Neural progenitor cell (in vitro differentiated cells): ENCODE results near the gene SLC45A3. TPM values are rescaled to one million over a fixed set of nuclear protein-coding genes. Genes with fewer than 3 reads are reported as not detected.

Source experiments
- DNase-seq: peaks from one replicate; pipeline ENCODE4 v3.0.0-alpha.2; 2016; ENCODE audit warnings: low spot score
- H2AFZ ChIP-seq: fragments of 200-600 bp; sonication (generic); replicated peaks from 2 replicates; pipeline ENCODE4 v1.6.1; 2016; ENCODE audit warnings: antibody characterized with exemption
- H3F3A ChIP-seq: fragments of 200-600 bp; sonication (generic); 2 replicates; pipeline ENCODE4 v1.6.1; 2016; ENCODE audit warnings: antibody characterized with exemption, low read depth
- H3K27ac ChIP-seq: fragments of 200-600 bp; sonication (generic); 2 replicates; pipeline ENCODE4 v1.5.1; 2016; ENCODE audit warnings: mild to moderate bottlenecking
- H3K27me3 ChIP-seq: fragments of 200-600 bp; sonication (generic); 2 replicates; pipeline ENCODE4 v1.6.1; 2016; ENCODE audit warnings: mild to moderate bottlenecking, moderate library complexity
- H3K36me3 ChIP-seq: fragments of 200-600 bp; sonication (generic); 2 replicates; pipeline ENCODE4 v1.5.1; 2016
- H3K4me1 ChIP-seq: fragments of 200-600 bp; sonication (generic); 2 replicates; pipeline ENCODE4 v1.6.1; 2016; ENCODE audit warnings: mixed run types
- H3K4me2 ChIP-seq: fragments of 200-600 bp; sonication (generic); 2 replicates; pipeline ENCODE4 v1.6.1; 2016
- H3K4me3 ChIP-seq: fragments of 200-600 bp; sonication (generic); 2 replicates; pipeline ENCODE4 v1.5.1; 2016
- H3K79me2 ChIP-seq: fragments of 200-600 bp; sonication (generic); 2 replicates; pipeline ENCODE4 v1.6.1; 2016; ENCODE audit warnings: low read depth
- H3K9ac ChIP-seq: fragments of 200-600 bp; sonication (generic); 2 replicates; pipeline ENCODE4 v1.6.1; 2016
- H3K9me3 ChIP-seq: fragments of 200-600 bp; sonication (generic); 2 replicates; pipeline ENCODE4 v1.5.1; 2016; ENCODE audit warnings: low read depth
- H4K20me1 ChIP-seq: fragments of 200-600 bp; sonication (generic); 2 replicates; pipeline ENCODE4 v1.6.1; 2016; ENCODE audit warnings: low read depth
- H3K27ac Mint-ChIP-seq: 3 replicates; pipeline ENCODE4 v1.8.0; 2021; ENCODE audit warnings: mixed read lengths
- H3K27me3 Mint-ChIP-seq: 2 replicates; pipeline ENCODE4 v1.8.0; 2022; ENCODE audit warnings: low read depth, mild to moderate bottlenecking, inconsistent platforms, moderate library complexity, mixed read lengths; ENCODE audit not compliant: insufficient read depth
- H3K36me3 Mint-ChIP-seq: 3 replicates; pipeline ENCODE4 v1.8.0; 2021; ENCODE audit warnings: mixed read lengths
- H3K4me1 Mint-ChIP-seq: 3 replicates; pipeline ENCODE4 v1.8.0; 2021; ENCODE audit warnings: mixed read lengths
- H3K4me3 Mint-ChIP-seq: 3 replicates; pipeline ENCODE4 v1.8.0; 2021; ENCODE audit warnings: mild to moderate bottlenecking, moderate library complexity, mixed read lengths
- H3K9me3 Mint-ChIP-seq: 3 replicates; pipeline ENCODE4 v1.8.0; 2020; ENCODE audit warnings: mixed read lengths
- EZH2 ChIP-seq: fragments of 200-600 bp; sonication (generic); IDR thresholded peaks from 2 replicates; pipeline ENCODE4 v1.6.1; 2017; ENCODE audit warnings: antibody characterized with exemption, mild to moderate bottlenecking, moderate library complexity
- EZH2phosphoT487 ChIP-seq: fragments of 200-600 bp; sonication (generic); IDR thresholded peaks from 2 replicates; pipeline ENCODE4 v1.6.1; 2017; ENCODE audit warnings: antibody characterized with exemption
- total RNA-seq: library from RNA; depleted of rRNA; stranded (reverse); fragments of >200 nt; gene quantifications from 2 replicates; pipeline ENCODE4 v1.2.3, GENCODE V29; 2015; ENCODE audit warnings: low replicate concordance
- TF ChIP-seq, protein P1 (sequence below): fragments of 200-600 bp; sonication (generic); IDR thresholded peaks from 2 replicates; pipeline ENCODE4 v1.5.1; 2017; ENCODE audit warnings: antibody characterized with exemption, mild to moderate bottlenecking

Gene SLC45A3
- total RNA-seq, 1 donor from 2014 or later, result 5.1 TPM

DNA sequence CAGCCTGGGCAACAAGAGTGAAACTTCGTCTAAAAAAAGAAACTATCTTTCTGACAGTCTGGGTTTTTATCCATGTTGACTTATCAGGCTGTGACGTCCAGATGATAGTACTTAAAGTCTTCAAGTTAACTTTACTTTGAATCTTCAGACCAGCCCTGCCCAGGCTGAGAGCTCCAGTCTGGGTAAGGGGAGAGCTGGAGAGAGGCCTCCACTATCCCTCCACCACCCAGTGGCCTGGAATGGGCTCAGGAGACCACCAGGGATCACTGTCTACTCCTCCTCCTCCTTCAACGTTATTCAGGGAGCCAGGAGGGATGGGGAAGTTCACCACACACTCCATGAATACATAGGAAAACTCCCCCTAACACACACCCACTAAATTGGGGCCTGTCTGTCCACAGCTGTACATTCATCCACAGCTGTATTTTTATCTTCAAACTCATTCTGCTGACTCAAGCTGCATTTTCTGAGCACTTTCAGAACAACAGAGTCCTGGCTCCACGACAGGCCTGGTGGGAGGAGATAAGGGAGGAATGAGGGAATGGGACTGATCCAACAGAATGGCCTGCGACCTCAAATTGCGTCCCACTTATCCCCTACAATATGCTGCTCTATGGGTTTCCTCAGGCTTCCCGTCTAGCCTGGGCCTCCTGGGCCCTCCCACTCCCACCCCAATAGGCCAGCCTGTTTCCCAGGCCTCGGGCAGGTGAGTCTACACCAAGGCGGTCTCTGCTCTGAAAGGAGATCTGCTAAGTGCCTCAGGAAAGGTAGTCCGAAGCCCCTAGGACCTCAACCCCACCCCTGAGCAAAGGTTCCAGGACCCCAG, 1.8 kb downstream of the SLC45A3 start:
- H4K20me1 ChIP-seq, result peaks cover 30% of the 10 kb centered on the region
- H3K27ac ChIP-seq, result no peak overlapping the region
- no peak overlapping the region for H3K9ac ChIP-seq
- H3K9me3 Mint-ChIP-seq, result no peaks in the 10 kb centered on the region
- TF ChIP-seq, protein P1, sequence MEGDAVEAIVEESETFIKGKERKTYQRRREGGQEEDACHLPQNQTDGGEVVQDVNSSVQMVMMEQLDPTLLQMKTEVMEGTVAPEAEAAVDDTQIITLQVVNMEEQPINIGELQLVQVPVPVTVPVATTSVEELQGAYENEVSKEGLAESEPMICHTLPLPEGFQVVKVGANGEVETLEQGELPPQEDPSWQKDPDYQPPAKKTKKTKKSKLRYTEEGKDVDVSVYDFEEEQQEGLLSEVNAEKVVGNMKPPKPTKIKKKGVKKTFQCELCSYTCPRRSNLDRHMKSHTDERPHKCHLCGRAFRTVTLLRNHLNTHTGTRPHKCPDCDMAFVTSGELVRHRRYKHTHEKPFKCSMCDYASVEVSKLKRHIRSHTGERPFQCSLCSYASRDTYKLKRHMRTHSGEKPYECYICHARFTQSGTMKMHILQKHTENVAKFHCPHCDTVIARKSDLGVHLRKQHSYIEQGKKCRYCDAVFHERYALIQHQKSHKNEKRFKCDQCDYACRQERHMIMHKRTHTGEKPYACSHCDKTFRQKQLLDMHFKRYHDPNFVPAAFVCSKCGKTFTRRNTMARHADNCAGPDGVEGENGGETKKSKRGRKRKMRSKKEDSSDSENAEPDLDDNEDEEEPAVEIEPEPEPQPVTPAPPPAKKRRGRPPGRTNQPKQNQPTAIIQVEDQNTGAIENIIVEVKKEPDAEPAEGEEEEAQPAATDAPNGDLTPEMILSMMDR, result no peak
- TF ChIP-seq EZH2, result no peak
- TF ChIP-seq EZH2phosphoT487, result no peak
- H3K4me3 Mint-ChIP-seq, result peak overlapping the region; percentile 84
- H3K4me1 Mint-ChIP-seq, result peaks cover 64% of the 10 kb centered on the region
- H3K27me3 Mint-ChIP-seq, result peaks cover 12% of the 10 kb centered on the region
- H3K36me3 ChIP-seq, result no peaks in the 10 kb centered on the region
- H3K27ac Mint-ChIP-seq, result no peak overlapping the region
- DNase-seq, result no peak
- no peaks in the 10 kb centered on the region for H3K9me3 ChIP-seq
- peak overlapping the region; percentile 98 for H3K4me2 ChIP-seq
- peaks cover 29% of the 10 kb centered on the region for H3K79me2 ChIP-seq
- peaks cover 34% of the 10 kb centered on the region for H3F3A ChIP-seq
- no peak overlapping the region for H2AFZ ChIP-seq
- peak overlapping the region; percentile 92 for H3K4me3 ChIP-seq
- H3K27me3 ChIP-seq, result peaks cover 18% of the 10 kb centered on the region
- no peaks in the 10 kb centered on the region for H3K36me3 Mint-ChIP-seq
- peaks cover 28% of the 10 kb centered on the region for H3K4me1 ChIP-seq

DNA sequence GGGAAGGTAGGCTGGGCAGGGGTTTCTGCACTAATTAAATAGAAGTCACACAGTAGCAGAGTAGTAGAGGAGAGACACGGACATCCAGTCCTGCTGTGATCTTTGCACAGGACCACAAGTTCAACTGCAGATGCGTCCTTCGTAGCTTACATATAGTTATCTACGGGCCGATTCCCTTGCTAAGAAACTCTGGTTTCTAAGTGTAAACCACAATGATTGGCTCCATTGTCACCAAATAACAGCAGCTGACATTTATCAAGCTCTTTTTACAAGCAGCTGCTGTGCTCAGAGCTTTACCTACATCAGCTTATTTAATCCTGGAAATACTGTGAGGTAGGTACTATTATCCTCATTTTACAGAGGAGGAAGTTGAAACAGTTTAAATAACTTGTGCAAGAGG, 3.1 kb downstream of the SLC45A3 start:
- H3K4me3 Mint-ChIP-seq, result no peak overlapping the region
- peaks cover 35% of the 10 kb centered on the region for H3K4me1 ChIP-seq
- H3K9me3 ChIP-seq, result no peaks in the 10 kb centered on the region
- peaks cover 73% of the 10 kb centered on the region for H3K4me1 Mint-ChIP-seq
- DNase-seq, result no peak
- H3K9me3 Mint-ChIP-seq, result no peaks in the 10 kb centered on the region
- H3K27me3 Mint-ChIP-seq, result peaks cover 10% of the 10 kb centered on the region
- H2AFZ ChIP-seq, result no peak overlapping the region
- H3K9ac ChIP-seq, result no peak overlapping the region
- H3K4me3 ChIP-seq, result no peak overlapping the region
- H3K27me3 ChIP-seq, result peaks cover 18% of the 10 kb centered on the region
- H3K79me2 ChIP-seq, result peaks cover 33% of the 10 kb centered on the region
- H3K27ac ChIP-seq, result no peak overlapping the region
- TF ChIP-seq, protein P1, result no peak
- TF ChIP-seq EZH2 (no peak), EZH2phosphoT487 (no peak)
- peaks cover 33% of the 10 kb centered on the region for H4K20me1 ChIP-seq
- no peaks in the 10 kb centered on the region for H3K36me3 ChIP-seq
- no peaks in the 10 kb centered on the region for H3K36me3 Mint-ChIP-seq
- H3F3A ChIP-seq, result peaks cover 47% of the 10 kb centered on the region
- H3K27ac Mint-ChIP-seq, result peak overlapping the region; percentile 72
- H3K4me2 ChIP-seq, result no peak overlapping the region

DNA sequence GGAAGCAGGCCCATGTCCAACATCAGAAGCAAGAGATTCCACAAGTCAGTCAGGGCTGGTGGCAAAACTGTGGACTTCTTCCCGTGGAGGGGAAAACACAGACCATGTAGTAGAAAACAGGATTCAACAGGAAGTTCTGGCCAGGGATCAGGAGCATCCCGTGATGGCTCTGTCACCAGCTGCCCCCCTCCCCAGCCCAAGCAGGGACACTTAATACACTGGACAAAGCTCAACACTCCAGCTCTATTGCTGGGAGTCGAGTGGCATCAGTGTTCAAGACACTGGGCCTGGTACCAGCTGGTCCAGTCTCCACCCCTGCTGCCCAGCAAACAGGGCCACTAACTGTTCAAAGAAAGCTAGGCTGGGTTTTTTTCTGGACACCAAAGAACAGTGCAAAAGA, 3.7 kb downstream of the SLC45A3 start:
- Histone ChIP-seq H3K9ac (no peak overlapping the region), H3K27ac (no peak overlapping the region), H3K4me3 (no peak overlapping the region), H3K4me1 (peaks cover 41% of the 10 kb centered on the region), H3K79me2 (peaks cover 33% of the 10 kb centered on the region), H3K27me3 (peaks cover 18% of the 10 kb centered on the region), H3K4me2 (no peak overlapping the region), H3K9me3 (no peaks in the 10 kb centered on the region), H3F3A (peaks cover 50% of the 10 kb centered on the region), H3K36me3 (no peaks in the 10 kb centered on the region), H4K20me1 (peaks cover 35% of the 10 kb centered on the region), H2AFZ (no peak overlapping the region)
- no peak overlapping the region for H3K4me3 Mint-ChIP-seq
- peaks cover 9% of the 10 kb centered on the region for H3K27me3 Mint-ChIP-seq
- DNase-seq, result no peak
- peaks cover 76% of the 10 kb centered on the region for H3K4me1 Mint-ChIP-seq
- TF ChIP-seq EZH2, result no peak
- TF ChIP-seq EZH2phosphoT487, result no peak
- TF ChIP-seq, protein P1, result no peak
- H3K27ac Mint-ChIP-seq, result no peak overlapping the region
- H3K36me3 Mint-ChIP-seq, result no peaks in the 10 kb centered on the region
- no peaks in the 10 kb centered on the region for H3K9me3 Mint-ChIP-seq
